H1 (cell line): ENCODE measurements around the gene BSND. TPM values are rescaled to one million over a fixed set of nuclear protein-coding genes. Genes with fewer than 3 reads are reported as not detected.

Experiments used
- CHD2 ChIP-seq: IDR thresholded peaks from 2 replicates; pipeline ENCODE4 v1.6.1; 2012; ENCODE audit warnings: low read length, improper control_type of control experiment
- CHD7 ChIP-seq: fragments of 300-600 bp; sonication (generic); IDR thresholded peaks from 2 replicates; pipeline ENCODE4 v1.7.1; 2012; ENCODE audit warnings: low read length, moderate library complexity, mild to moderate bottlenecking, inconsistent platforms; ENCODE audit not compliant: insufficient replicate concordance
- polyA plus RNA-seq, 7 experiments: library from polyadenylated mRNA; depleted of rRNA in 3 of 7; stranded (reverse) in 5 of 7; unstranded in 2 of 7; fragments of >200 nt in 5 of 7; fragments of 200-250 nt in 2 of 7; gene quantifications; 1 replicate in 5 of 7; 2 replicates in 1 of 7; 4 replicates in 1 of 7; pipeline versions ENCODE4 v1.2.1 to v1.2.3, GENCODE V29; 2011 to 2013; ENCODE audit warnings: missing spikeins in 2 of 7, mixed read lengths in 2 of 7
- total RNA-seq: library from RNA; stranded (reverse); fragmentation: NEBNext Ultra II Directional; extraction: Animal tissue kit (Norgen Biotek cat#: 25700); gene quantifications from 2 replicates; pipeline ENCODE4 v1.2.1, GENCODE V29; 2021

BSND gene
- total and polyA plus RNA-seq, 2 of the 8 experiments (the other 6 are each of a cell fraction or from before 2014, with no cell fraction given) = 0.43 to 0.68 TPM

- TF ChIP-seq CHD2 (no peak), CHD7 (no peak)
These were observed 17.3 kb upstream of the BSND start (continued) for GRCh38 chr1:54981466-54981865.
